Measurements from ENCODE around the gene SPSB3.

GRCh38 chr16:1775846-1776671 is 6.3 kb downstream of the SPSB3 start:
- no peak for TF ChIP-seq EZH2 (IDR thresholded peaks at IDR 0.05; ENCODE audit: low read length, missing control alignments)
- TF ChIP-seq, protein P1, sequence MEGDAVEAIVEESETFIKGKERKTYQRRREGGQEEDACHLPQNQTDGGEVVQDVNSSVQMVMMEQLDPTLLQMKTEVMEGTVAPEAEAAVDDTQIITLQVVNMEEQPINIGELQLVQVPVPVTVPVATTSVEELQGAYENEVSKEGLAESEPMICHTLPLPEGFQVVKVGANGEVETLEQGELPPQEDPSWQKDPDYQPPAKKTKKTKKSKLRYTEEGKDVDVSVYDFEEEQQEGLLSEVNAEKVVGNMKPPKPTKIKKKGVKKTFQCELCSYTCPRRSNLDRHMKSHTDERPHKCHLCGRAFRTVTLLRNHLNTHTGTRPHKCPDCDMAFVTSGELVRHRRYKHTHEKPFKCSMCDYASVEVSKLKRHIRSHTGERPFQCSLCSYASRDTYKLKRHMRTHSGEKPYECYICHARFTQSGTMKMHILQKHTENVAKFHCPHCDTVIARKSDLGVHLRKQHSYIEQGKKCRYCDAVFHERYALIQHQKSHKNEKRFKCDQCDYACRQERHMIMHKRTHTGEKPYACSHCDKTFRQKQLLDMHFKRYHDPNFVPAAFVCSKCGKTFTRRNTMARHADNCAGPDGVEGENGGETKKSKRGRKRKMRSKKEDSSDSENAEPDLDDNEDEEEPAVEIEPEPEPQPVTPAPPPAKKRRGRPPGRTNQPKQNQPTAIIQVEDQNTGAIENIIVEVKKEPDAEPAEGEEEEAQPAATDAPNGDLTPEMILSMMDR (conservative IDR thresholded peaks at IDR 0.05 in 1 of 2, IDR thresholded peaks at IDR 0.05 in 1 of 2; ENCODE audit: low read depth in 1 of 2, low read length in 2 of 2) = no peak

Measured in fibroblast of lung (primary cell).